ENCODE results near the gene RNLS.

- TF ChIP-seq CTCF (IDR thresholded peaks at IDR 0.05) = no peak
- TF ChIP-seq POLR2A (IDR thresholded peaks at IDR 0.05) = no peak
Measured at GRCh38 chr10:88418871-88419270, 164.2 kb downstream of the RNLS start.

All from testis (tissue), 2 donors.